ENCODE results near the gene TRIM4. TPM values are rescaled to one million over a fixed set of nuclear protein-coding genes. Genes with fewer than 3 reads are reported as not detected.
"Not testable (repeated sequence)": the region's sequence is repeated elsewhere in the genome, so short reads cannot be mapped to it uniquely, and the experiment has no call there.

TRIM4 gene
- total and polyA plus RNA-seq, 2 experiments from 2014 or later: 5.5 to 13.7 TPM

DNA sequence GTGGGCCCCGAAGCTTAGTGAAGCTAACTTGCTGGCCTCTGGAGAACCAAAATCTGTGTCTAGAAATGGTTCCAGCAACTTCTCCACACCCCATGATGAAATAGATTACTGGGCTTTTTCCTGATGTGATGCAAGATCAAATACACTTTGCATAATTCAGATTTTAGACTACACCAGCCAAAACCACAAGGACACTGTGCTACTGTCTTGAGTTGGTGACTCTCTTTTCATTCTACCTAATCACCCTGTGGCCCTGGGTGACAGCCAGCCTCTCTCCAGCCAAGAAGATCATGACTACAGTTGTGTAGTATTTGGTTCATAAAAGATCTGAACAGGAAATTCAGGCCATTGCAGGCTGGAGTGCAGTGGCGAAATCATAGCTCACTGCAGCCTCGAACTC lies 34.3 kb upstream of the TRIM4 start (continued):
- TF ChIP-seq, protein P1, sequence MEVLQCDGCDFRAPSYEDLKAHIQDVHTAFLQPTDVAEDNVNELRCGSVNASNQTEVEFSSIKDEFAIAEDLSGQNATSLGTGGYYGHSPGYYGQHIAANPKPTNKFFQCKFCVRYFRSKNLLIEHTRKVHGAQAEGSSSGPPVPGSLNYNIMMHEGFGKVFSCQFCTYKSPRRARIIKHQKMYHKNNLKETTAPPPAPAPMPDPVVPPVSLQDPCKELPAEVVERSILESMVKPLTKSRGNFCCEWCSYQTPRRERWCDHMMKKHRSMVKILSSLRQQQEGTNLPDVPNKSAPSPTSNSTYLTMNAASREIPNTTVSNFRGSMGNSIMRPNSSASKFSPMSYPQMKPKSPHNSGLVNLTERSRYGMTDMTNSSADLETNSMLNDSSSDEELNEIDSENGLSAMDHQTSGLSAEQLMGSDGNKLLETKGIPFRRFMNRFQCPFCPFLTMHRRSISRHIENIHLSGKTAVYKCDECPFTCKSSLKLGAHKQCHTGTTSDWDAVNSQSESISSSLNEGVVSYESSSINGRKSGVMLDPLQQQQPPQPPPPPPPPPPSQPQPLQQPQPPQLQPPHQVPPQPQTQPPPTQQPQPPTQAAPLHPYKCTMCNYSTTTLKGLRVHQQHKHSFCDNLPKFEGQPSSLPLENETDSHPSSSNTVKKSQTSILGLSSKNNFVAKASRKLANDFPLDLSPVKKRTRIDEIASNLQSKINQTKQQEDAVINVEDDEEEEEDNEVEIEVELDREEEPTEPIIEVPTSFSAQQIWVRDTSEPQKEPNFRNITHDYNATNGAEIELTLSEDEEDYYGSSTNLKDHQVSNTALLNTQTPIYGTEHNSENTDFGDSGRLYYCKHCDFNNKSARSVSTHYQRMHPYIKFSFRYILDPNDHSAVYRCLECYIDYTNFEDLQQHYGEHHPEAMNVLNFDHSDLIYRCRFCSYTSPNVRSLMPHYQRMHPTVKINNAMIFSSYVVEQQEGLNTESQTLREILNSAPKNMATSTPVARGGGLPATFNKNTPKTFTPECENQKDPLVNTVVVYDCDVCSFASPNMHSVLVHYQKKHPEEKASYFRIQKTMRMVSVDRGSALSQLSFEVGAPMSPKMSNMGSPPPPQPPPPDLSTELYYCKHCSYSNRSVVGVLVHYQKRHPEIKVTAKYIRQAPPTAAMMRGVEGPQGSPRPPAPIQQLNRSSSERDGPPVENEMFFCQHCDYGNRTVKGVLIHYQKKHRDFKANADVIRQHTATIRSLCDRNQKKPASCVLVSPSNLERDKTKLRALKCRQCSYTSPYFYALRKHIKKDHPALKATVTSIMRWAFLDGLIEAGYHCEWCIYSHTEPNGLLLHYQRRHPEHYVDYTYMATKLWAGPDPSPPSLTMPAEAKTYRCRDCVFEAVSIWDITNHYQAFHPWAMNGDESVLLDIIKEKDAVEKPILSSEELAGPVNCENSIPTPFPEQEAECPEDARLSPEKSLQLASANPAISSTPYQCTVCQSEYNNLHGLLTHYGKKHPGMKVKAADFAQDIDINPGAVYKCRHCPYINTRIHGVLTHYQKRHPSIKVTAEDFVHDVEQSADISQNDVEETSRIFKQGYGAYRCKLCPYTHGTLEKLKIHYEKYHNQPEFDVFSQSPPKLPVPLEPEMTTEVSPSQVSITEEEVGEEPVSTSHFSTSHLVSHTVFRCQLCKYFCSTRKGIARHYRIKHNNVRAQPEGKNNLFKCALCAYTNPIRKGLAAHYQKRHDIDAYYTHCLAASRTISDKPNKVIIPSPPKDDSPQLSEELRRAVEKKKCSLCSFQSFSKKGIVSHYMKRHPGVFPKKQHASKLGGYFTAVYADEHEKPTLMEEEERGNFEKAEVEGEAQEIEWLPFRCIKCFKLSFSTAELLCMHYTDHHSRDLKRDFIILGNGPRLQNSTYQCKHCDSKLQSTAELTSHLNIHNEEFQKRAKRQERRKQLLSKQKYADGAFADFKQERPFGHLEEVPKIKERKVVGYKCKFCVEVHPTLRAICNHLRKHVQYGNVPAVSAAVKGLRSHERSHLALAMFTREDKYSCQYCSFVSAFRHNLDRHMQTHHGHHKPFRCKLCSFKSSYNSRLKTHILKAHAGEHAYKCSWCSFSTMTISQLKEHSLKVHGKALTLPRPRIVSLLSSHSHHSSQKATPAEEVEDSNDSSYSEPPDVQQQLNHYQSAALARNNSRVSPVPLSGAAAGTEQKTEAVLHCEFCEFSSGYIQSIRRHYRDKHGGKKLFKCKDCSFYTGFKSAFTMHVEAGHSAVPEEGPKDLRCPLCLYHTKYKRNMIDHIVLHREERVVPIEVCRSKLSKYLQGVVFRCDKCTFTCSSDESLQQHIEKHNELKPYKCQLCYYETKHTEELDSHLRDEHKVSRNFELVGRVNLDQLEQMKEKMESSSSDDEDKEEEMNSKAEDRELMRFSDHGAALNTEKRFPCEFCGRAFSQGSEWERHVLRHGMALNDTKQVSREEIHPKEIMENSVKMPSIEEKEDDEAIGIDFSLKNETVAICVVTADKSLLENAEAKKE (CRISPR knock-in tag; IDR thresholded peaks at IDR 0.05): no peak
- no peak for TF ChIP-seq ZNF331 (CRISPR knock-in tag; IDR thresholded peaks at IDR 0.05; ENCODE audit: low read depth)
- TF ChIP-seq, protein P2, sequence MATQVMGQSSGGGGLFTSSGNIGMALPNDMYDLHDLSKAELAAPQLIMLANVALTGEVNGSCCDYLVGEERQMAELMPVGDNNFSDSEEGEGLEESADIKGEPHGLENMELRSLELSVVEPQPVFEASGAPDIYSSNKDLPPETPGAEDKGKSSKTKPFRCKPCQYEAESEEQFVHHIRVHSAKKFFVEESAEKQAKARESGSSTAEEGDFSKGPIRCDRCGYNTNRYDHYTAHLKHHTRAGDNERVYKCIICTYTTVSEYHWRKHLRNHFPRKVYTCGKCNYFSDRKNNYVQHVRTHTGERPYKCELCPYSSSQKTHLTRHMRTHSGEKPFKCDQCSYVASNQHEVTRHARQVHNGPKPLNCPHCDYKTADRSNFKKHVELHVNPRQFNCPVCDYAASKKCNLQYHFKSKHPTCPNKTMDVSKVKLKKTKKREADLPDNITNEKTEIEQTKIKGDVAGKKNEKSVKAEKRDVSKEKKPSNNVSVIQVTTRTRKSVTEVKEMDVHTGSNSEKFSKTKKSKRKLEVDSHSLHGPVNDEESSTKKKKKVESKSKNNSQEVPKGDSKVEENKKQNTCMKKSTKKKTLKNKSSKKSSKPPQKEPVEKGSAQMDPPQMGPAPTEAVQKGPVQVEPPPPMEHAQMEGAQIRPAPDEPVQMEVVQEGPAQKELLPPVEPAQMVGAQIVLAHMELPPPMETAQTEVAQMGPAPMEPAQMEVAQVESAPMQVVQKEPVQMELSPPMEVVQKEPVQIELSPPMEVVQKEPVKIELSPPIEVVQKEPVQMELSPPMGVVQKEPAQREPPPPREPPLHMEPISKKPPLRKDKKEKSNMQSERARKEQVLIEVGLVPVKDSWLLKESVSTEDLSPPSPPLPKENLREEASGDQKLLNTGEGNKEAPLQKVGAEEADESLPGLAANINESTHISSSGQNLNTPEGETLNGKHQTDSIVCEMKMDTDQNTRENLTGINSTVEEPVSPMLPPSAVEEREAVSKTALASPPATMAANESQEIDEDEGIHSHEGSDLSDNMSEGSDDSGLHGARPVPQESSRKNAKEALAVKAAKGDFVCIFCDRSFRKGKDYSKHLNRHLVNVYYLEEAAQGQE (IDR thresholded peaks at IDR 0.05; ENCODE audit: unreplicated experiment): no peak
- TF ChIP-seq STAT1 (IDR thresholded peaks at IDR 0.05; ENCODE audit: unreplicated experiment): no peak
- TF ChIP-seq, protein P3, sequence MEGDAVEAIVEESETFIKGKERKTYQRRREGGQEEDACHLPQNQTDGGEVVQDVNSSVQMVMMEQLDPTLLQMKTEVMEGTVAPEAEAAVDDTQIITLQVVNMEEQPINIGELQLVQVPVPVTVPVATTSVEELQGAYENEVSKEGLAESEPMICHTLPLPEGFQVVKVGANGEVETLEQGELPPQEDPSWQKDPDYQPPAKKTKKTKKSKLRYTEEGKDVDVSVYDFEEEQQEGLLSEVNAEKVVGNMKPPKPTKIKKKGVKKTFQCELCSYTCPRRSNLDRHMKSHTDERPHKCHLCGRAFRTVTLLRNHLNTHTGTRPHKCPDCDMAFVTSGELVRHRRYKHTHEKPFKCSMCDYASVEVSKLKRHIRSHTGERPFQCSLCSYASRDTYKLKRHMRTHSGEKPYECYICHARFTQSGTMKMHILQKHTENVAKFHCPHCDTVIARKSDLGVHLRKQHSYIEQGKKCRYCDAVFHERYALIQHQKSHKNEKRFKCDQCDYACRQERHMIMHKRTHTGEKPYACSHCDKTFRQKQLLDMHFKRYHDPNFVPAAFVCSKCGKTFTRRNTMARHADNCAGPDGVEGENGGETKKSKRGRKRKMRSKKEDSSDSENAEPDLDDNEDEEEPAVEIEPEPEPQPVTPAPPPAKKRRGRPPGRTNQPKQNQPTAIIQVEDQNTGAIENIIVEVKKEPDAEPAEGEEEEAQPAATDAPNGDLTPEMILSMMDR (conservative IDR thresholded peaks at IDR 0.05; ENCODE audit: low read depth in 2 of 2): no peak
- TF ChIP-seq, protein P4, sequence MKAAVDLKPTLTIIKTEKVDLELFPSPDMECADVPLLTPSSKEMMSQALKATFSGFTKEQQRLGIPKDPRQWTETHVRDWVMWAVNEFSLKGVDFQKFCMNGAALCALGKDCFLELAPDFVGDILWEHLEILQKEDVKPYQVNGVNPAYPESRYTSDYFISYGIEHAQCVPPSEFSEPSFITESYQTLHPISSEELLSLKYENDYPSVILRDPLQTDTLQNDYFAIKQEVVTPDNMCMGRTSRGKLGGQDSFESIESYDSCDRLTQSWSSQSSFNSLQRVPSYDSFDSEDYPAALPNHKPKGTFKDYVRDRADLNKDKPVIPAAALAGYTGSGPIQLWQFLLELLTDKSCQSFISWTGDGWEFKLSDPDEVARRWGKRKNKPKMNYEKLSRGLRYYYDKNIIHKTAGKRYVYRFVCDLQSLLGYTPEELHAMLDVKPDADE (IDR thresholded peaks at IDR 0.05): no peak
- TF ChIP-seq EZH2 (IDR thresholded peaks at IDR 0.05; ENCODE audit: low read depth, unreplicated experiment): no peak
- TF ChIP-seq EZH2phosphoT487 (IDR thresholded peaks at IDR 0.05; ENCODE audit: unreplicated experiment): no peak
- TF ChIP-seq NANOG (IDR thresholded peaks at IDR 0.05; ENCODE audit: borderline replicate concordance): no peak
- TF ChIP-seq JUNB (IDR thresholded peaks at IDR 0.05; ENCODE audit: unreplicated experiment): no peak
- no peak for TF ChIP-seq CREB1 (CRISPR knock-in tag; IDR thresholded peaks at IDR 0.05; ENCODE audit: low read depth)

DNA sequence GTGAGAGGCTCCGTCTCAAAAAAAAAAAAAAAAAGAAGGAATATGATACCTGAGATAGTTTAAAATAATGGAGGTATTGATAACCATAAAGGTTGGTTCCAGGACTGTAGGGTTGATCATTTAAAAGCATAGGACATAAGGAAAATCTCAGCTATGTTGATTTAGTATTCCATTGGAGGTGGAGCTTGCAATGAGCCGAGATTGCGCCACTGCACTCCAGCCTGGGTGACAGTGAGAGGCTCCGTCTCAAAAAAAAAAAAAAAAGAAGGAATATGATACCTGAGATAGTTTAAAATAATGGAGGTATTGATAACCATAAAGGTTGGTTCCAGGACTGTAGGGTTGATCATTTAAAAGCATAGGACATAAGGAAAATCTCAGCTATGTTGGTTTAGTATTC lies 33.3 kb upstream of the TRIM4 start:
- not testable (repeated sequence) for H3K27ac Mint-ChIP-seq; H3K4me1 ChIP-seq (ENCODE audit: insufficient read depth); H4K20me1 ChIP-seq (replicated peaks; ENCODE audit: insufficient read depth); H3K9me2 ChIP-seq (ENCODE audit: insufficient read depth); H3K4me2 ChIP-seq; H3K27me3 ChIP-seq (ENCODE audit: insufficient read depth); H3K27ac ChIP-seq (ENCODE audit: low read depth); H3K4me3 ChIP-seq; ATAC-seq; DNase-seq (ENCODE audit: low spot score); H3F3A ChIP-seq (replicated peaks; ENCODE audit: low read depth); H3K79me2 ChIP-seq (replicated peaks; ENCODE audit: insufficient read depth); H2AFZ ChIP-seq; H3K4me1 Mint-ChIP-seq; H3K4me3 Mint-ChIP-seq
- peaks cover 48% of the 10 kb centered on the region for H3K9me3 Mint-ChIP-seq
- peaks cover 11% of the 10 kb centered on the region for H3K27me3 Mint-ChIP-seq (ENCODE audit: insufficient read depth, low read depth, poor library complexity)
- H3K36me3 ChIP-seq (ENCODE audit: insufficient read depth): 0 out of 2 replicates have a peak, but pooled peaks cover 16% of the 10 kb centered on the region
- H3K36me3 Mint-ChIP-seq (ENCODE audit: low read depth): peaks cover 38% of the 10 kb centered on the region
